Neural cell (in vitro differentiated cells): ENCODE measurements around the gene FILIP1L. TPM values are rescaled to one million over a fixed set of nuclear protein-coding genes. Genes with fewer than 3 reads are reported as not detected.

Experiments used
- H2AFZ ChIP-seq: fragments of 200-600, 300-800 bp; sonication (generic), shearing (Covaris generic); 2 replicates; pipeline ENCODE4 v1.6.0; 2014; ENCODE audit warnings: low read depth, mild to moderate bottlenecking, antibody characterized with exemption, low read length, moderate library complexity
- H3F3A ChIP-seq: fragments of 200-600 bp; shearing (Covaris generic); 2 replicates; pipeline ENCODE4 v1.6.1; 2016; ENCODE audit warnings: mild to moderate bottlenecking, moderate library complexity, mixed read lengths, antibody characterized with exemption, low read length; ENCODE audit not compliant: insufficient read depth, poor library complexity, severe bottlenecking
- H3K27ac ChIP-seq: fragments of 200-600, 300-800 bp; sonication (generic), shearing (Covaris generic); 2 replicates; pipeline ENCODE4 v1.5.1; 2014; ENCODE audit warnings: mild to moderate bottlenecking, low read length, moderate library complexity
- H3K27me3 ChIP-seq: fragments of 300-800, 200-600 bp; sonication (generic), shearing (Covaris generic); 2 replicates; pipeline ENCODE4 v1.6.0; 2014; ENCODE audit warnings: mild to moderate bottlenecking, low read depth, low read length, moderate library complexity; ENCODE audit not compliant: insufficient read depth
- H3K36me3 ChIP-seq: fragments of 300-800, 200-600 bp; sonication (generic), shearing (Covaris generic); 2 replicates; pipeline ENCODE4 v1.5.1; 2014; ENCODE audit warnings: mild to moderate bottlenecking, antibody characterized with exemption, low read length, moderate library complexity; ENCODE audit not compliant: insufficient read depth
- H3K4me2 ChIP-seq: fragments of 300-800, 200-600 bp; sonication (generic), shearing (Covaris generic); 2 replicates; pipeline ENCODE4 v1.6.0; 2014; ENCODE audit warnings: mild to moderate bottlenecking, low read length
- H3K4me3 ChIP-seq: fragments of 300-800, 200-600 bp; sonication (generic), shearing (Covaris generic); 2 replicates; pipeline ENCODE4 v1.5.1; 2014; ENCODE audit warnings: mild to moderate bottlenecking, low read length, moderate library complexity
- H3K79me2 ChIP-seq: fragments of 200-600 bp; shearing (Covaris generic); replicated peaks from 2 replicates; pipeline ENCODE4 v1.6.0; 2014; ENCODE audit warnings: mild to moderate bottlenecking, low read length, moderate library complexity; ENCODE audit not compliant: insufficient read depth
- H3K9ac ChIP-seq: fragments of 300-800, 200-600 bp; sonication (generic), shearing (Covaris generic); 2 replicates; pipeline ENCODE4 v1.6.1; 2016; ENCODE audit warnings: mild to moderate bottlenecking, low read length, mixed read lengths
- H3K9me2 ChIP-seq: fragments of 200-600 bp; shearing (Covaris generic); 2 replicates; pipeline ENCODE4 v1.6.1; 2016; ENCODE audit warnings: mild to moderate bottlenecking, low read length, mixed read lengths; ENCODE audit not compliant: insufficient read depth
- H3K9me3 ChIP-seq: fragments of 200-600, 300-800 bp; sonication (generic), shearing (Covaris generic); 2 replicates; pipeline ENCODE4 v1.6.1; 2016; ENCODE audit warnings: mild to moderate bottlenecking, mixed run types, low read length, moderate library complexity, mixed read lengths
- H4K20me1 ChIP-seq: fragments of 200-600 bp; shearing (Covaris generic); 2 replicates; pipeline ENCODE4 v1.6.1; 2016; ENCODE audit warnings: mild to moderate bottlenecking, mixed run types; ENCODE audit not compliant: insufficient read depth
- EP300 ChIP-seq: fragments of 450-650 bp; conservative IDR thresholded peaks from 2 replicates; pipeline ENCODE4 v1.6.1; 2014; ENCODE audit warnings: antibody characterized with exemption, mild to moderate bottlenecking, moderate library complexity; ENCODE audit not compliant: poor library complexity, severe bottlenecking
- EZH2 ChIP-seq: fragments of 200-600, 300-800 bp; shearing (Covaris generic), sonication (generic); IDR thresholded peaks from 2 replicates; pipeline ENCODE4 v1.6.1; 2014; ENCODE audit warnings: antibody characterized with exemption, low read length, borderline replicate concordance, mild to moderate bottlenecking; ENCODE audit not compliant: insufficient read depth, poor library complexity, severe bottlenecking
- MXI1 ChIP-seq: fragments of 450-650 bp; conservative IDR thresholded peaks from 2 replicates; pipeline ENCODE4 v1.6.1; 2014; ENCODE audit warnings: antibody characterized with exemption, mild to moderate bottlenecking; ENCODE audit not compliant: poor library complexity, severe bottlenecking
- POLR2AphosphoS5 ChIP-seq: IDR thresholded peaks from 2 replicates; pipeline ENCODE4 v1.6.1; 2012
- RAD21 ChIP-seq: fragments of 450-650 bp; conservative IDR thresholded peaks from 2 replicates; pipeline ENCODE4 v1.6.1; 2014; ENCODE audit warnings: antibody characterized with exemption, mild to moderate bottlenecking, moderate library complexity
- SMC3 ChIP-seq: fragments of 450-650 bp; conservative IDR thresholded peaks from 2 replicates; pipeline ENCODE4 v1.6.1; 2014; ENCODE audit warnings: antibody characterized with exemption, mild to moderate bottlenecking, moderate library complexity; ENCODE audit not compliant: poor library complexity
- TAF1 ChIP-seq: IDR thresholded peaks from 2 replicates; pipeline ENCODE4 v1.6.1; 2012; ENCODE audit warnings: low read depth
- polyA plus RNA-seq: library from polyadenylated mRNA; depleted of rRNA; stranded (reverse); fragments of >200 nt; gene quantifications from 2 replicates; pipeline ENCODE4 v1.2.3, GENCODE V29; 2014
- TF ChIP-seq, protein P1 (sequence below): fragments of 450-650 bp; IDR thresholded peaks from 2 replicates; pipeline ENCODE4 v1.5.1; 2014; ENCODE audit warnings: antibody characterized with exemption, mild to moderate bottlenecking, moderate library complexity; ENCODE audit not compliant: poor library complexity, severe bottlenecking
- TF ChIP-seq, protein P2 (sequence below): IDR thresholded peaks from 2 replicates; pipeline ENCODE4 v1.6.1; 2012; ENCODE audit warnings: borderline replicate concordance

The FILIP1L gene
- polyA plus RNA-seq, 1 donor from 2014 or later = 0.27 TPM

DNA sequence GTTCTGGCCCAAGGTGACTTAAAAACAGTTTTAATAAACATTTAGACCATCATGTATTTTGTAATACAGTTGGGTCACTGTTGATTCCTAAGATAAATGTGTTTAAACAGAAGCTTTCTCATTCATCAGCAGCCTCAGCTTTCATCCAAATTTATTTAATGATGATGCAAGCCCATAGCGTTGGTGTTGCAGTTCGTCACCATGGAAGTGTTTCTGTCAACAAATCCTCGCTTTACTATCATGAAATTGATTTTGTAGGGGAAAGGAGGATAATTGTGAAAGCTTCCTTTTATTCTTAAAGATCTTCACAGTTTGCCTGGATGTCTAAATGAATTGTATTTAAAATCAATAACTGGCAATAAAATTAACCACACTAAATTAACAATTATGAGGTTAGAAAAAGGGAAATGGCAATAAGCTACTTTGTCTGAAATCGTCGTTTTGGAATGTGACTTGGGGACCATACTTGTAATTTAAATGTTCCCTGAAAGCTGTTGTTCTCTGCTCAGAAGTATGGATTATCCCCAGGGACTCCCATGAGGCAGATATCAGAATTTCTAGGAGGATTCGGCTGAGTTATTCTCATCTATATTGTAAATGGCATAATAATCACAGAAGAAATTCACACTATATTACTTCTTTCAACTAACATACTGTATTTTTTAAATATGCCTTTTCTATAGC, 267.7 kb downstream of the FILIP1L start:
- no peaks in the 10 kb centered on the region for H3F3A ChIP-seq
- no peak overlapping the region for H3K4me3 ChIP-seq
- H3K9me3 ChIP-seq = no peaks in the 10 kb centered on the region
- no peak overlapping the region for H3K9ac ChIP-seq
- no peak for TF ChIP-seq POLR2AphosphoS5
- no peak for TF ChIP-seq RAD21
- TF ChIP-seq MXI1 = no peak
- no peak for TF ChIP-seq EP300
- no peak for TF ChIP-seq SMC3
- no peak for TF ChIP-seq EZH2
- H3K36me3 ChIP-seq = no peaks in the 10 kb centered on the region
- H3K9me2 ChIP-seq = no peaks in the 10 kb centered on the region
- H3K4me2 ChIP-seq = no peak overlapping the region
- no peak overlapping the region for H2AFZ ChIP-seq
- no peaks in the 10 kb centered on the region for H4K20me1 ChIP-seq
- H3K27me3 ChIP-seq = no peaks in the 10 kb centered on the region
- H3K27ac ChIP-seq = no peak overlapping the region
- H3K79me2 ChIP-seq = no peaks in the 10 kb centered on the region

DNA sequence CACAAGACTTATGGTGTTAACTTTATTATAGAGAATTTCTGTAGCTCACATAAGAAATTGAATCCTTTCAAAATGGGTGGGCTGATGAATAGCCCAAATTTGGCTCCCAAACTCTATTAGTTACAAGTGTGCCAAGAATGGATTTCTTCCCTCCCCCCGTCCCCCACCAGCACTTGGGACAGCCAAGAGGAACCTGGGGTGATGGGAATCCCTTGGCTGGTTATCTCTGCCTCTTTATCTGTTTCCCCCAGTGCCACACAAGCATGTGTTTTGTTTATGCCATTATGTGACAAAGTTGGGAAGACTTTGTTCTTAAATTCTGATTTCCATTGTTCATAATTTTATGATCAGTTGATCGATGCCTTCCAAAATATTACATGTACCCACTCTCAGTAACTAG, 268.3 kb downstream of the FILIP1L start:
- no peaks in the 10 kb centered on the region for H3F3A ChIP-seq
- no peaks in the 10 kb centered on the region for H3K9me2 ChIP-seq
- H3K4me2 ChIP-seq = no peak overlapping the region
- no peak overlapping the region for H3K4me3 ChIP-seq
- no peaks in the 10 kb centered on the region for H4K20me1 ChIP-seq
- no peak for TF ChIP-seq EZH2
- no peak for TF ChIP-seq RAD21
- TF ChIP-seq, protein P1, sequence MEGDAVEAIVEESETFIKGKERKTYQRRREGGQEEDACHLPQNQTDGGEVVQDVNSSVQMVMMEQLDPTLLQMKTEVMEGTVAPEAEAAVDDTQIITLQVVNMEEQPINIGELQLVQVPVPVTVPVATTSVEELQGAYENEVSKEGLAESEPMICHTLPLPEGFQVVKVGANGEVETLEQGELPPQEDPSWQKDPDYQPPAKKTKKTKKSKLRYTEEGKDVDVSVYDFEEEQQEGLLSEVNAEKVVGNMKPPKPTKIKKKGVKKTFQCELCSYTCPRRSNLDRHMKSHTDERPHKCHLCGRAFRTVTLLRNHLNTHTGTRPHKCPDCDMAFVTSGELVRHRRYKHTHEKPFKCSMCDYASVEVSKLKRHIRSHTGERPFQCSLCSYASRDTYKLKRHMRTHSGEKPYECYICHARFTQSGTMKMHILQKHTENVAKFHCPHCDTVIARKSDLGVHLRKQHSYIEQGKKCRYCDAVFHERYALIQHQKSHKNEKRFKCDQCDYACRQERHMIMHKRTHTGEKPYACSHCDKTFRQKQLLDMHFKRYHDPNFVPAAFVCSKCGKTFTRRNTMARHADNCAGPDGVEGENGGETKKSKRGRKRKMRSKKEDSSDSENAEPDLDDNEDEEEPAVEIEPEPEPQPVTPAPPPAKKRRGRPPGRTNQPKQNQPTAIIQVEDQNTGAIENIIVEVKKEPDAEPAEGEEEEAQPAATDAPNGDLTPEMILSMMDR = no peak
- TF ChIP-seq EP300 = no peak
- TF ChIP-seq TAF1 = no peak
- TF ChIP-seq MXI1 = no peak
- TF ChIP-seq SMC3 = no peak
- TF ChIP-seq, protein P2, sequence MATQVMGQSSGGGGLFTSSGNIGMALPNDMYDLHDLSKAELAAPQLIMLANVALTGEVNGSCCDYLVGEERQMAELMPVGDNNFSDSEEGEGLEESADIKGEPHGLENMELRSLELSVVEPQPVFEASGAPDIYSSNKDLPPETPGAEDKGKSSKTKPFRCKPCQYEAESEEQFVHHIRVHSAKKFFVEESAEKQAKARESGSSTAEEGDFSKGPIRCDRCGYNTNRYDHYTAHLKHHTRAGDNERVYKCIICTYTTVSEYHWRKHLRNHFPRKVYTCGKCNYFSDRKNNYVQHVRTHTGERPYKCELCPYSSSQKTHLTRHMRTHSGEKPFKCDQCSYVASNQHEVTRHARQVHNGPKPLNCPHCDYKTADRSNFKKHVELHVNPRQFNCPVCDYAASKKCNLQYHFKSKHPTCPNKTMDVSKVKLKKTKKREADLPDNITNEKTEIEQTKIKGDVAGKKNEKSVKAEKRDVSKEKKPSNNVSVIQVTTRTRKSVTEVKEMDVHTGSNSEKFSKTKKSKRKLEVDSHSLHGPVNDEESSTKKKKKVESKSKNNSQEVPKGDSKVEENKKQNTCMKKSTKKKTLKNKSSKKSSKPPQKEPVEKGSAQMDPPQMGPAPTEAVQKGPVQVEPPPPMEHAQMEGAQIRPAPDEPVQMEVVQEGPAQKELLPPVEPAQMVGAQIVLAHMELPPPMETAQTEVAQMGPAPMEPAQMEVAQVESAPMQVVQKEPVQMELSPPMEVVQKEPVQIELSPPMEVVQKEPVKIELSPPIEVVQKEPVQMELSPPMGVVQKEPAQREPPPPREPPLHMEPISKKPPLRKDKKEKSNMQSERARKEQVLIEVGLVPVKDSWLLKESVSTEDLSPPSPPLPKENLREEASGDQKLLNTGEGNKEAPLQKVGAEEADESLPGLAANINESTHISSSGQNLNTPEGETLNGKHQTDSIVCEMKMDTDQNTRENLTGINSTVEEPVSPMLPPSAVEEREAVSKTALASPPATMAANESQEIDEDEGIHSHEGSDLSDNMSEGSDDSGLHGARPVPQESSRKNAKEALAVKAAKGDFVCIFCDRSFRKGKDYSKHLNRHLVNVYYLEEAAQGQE = no peak
- no peak for TF ChIP-seq POLR2AphosphoS5
- no peak overlapping the region for H2AFZ ChIP-seq
- H3K79me2 ChIP-seq = no peaks in the 10 kb centered on the region
- no peaks in the 10 kb centered on the region for H3K36me3 ChIP-seq
- no peaks in the 10 kb centered on the region for H3K9me3 ChIP-seq
- H3K27me3 ChIP-seq = no peaks in the 10 kb centered on the region
- H3K27ac ChIP-seq = no peak overlapping the region
- H3K9ac ChIP-seq = no peak overlapping the region
